Measurements from ENCODE around the gene TNNT2. TPM values are rescaled to one million over a fixed set of nuclear protein-coding genes. Genes with fewer than 3 reads are reported as not detected.

Gene TNNT2
- total RNA-seq, 1 donor from 2014 or later: 13.2 TPM

- peaks cover 24% of the 10 kb centered on the region for H3K4me1 Mint-ChIP-seq
- no peaks in the 10 kb centered on the region for H3K9me3 Mint-ChIP-seq
- Histone ChIP-seq H2AFZ (replicated peaks) (no peak overlapping the region), H3K27ac (no peak overlapping the region), H3K4me3 (no peak overlapping the region), H3K9ac (no peak overlapping the region), H3F3A (ENCODE audit: low read depth) (no peaks in the 10 kb centered on the region), H4K20me1 (ENCODE audit: low read depth) (no peaks in the 10 kb centered on the region), H3K79me2 (ENCODE audit: low read depth) (no peaks in the 10 kb centered on the region), H3K36me3 (no peaks in the 10 kb centered on the region), H3K4me2 (no peak overlapping the region), H3K27me3 (peaks cover 12% of the 10 kb centered on the region), H3K4me1 (peaks cover 9% of the 10 kb centered on the region), H3K9me3 (ENCODE audit: low read depth) (no peaks in the 10 kb centered on the region)
- peak overlapping the region; percentile 2 for H3K4me3 Mint-ChIP-seq
- H3K27me3 Mint-ChIP-seq (ENCODE audit: insufficient read depth, low read depth): peaks cover 6% of the 10 kb centered on the region
- no peaks in the 10 kb centered on the region for H3K36me3 Mint-ChIP-seq
- TF ChIP-seq CTCF (IDR thresholded peaks at IDR 0.05) (peak; percentile 56), EZH2phosphoT487 (IDR thresholded peaks at IDR 0.05) (no peak)
- no peak overlapping the region for H3K27ac Mint-ChIP-seq
- peak; percentile 89 for DNase-seq (ENCODE audit: low spot score)
These were observed 68.1 kb downstream of the TNNT2 start for GRCh38 chr1:201309416-201309815.

Other genes with a start within 250 kb of the TNNT2 start
- 109 and 187 TPM in 2 replicates for gene TMEM9, start 223.2 kb downstream of the TNNT2 start, total RNA-seq (ENCODE audit: low replicate concordance)
- gene IGFN1, start 186.9 kb downstream of the TNNT2 start, total RNA-seq (ENCODE audit: low replicate concordance): 0.15 TPM in 1 of 2 replicates, not detected in the other
- 0.02 TPM in 1 of 2 replicates, not detected in the other for gene PKP1, start 94.2 kb downstream of the TNNT2 start, total RNA-seq (ENCODE audit: low replicate concordance)
- 0.34 TPM in 1 of 2 replicates, not detected in the other for gene LAD1, start 21.6 kb upstream of the TNNT2 start, total RNA-seq (ENCODE audit: low replicate concordance)
- gene TNNI1, start 44.0 kb upstream of the TNNT2 start, total RNA-seq (ENCODE audit: low replicate concordance): 0.43 and 1.3 TPM in 2 replicates
- 1.9 and 11.8 TPM in 2 replicates for gene PHLDA3, start 91.5 kb upstream of the TNNT2 start, total RNA-seq (ENCODE audit: low replicate concordance)
- gene CSRP1, start 129.4 kb upstream of the TNNT2 start, total RNA-seq (ENCODE audit: low replicate concordance): 2.5 and 4.1 TPM in 2 replicates
- gene NAV1, start 161.4 kb upstream of the TNNT2 start, total RNA-seq (ENCODE audit: low replicate concordance): 60.7 and 83.0 TPM in 2 replicates

All from neural progenitor cell (in vitro differentiated cells).